Measurements from ENCODE around the gene STH.
"Not testable (repeated sequence)": the region's sequence is repeated elsewhere in the genome, so short reads cannot be mapped to it uniquely, and the experiment has no call there.

STH gene, protein sequence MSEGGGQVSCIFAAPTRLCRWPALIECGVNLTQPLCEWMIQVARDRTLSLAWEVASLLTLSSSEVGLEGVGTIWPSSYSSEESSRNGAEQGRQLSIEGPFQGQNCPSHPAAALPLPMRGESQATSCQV

DNA sequence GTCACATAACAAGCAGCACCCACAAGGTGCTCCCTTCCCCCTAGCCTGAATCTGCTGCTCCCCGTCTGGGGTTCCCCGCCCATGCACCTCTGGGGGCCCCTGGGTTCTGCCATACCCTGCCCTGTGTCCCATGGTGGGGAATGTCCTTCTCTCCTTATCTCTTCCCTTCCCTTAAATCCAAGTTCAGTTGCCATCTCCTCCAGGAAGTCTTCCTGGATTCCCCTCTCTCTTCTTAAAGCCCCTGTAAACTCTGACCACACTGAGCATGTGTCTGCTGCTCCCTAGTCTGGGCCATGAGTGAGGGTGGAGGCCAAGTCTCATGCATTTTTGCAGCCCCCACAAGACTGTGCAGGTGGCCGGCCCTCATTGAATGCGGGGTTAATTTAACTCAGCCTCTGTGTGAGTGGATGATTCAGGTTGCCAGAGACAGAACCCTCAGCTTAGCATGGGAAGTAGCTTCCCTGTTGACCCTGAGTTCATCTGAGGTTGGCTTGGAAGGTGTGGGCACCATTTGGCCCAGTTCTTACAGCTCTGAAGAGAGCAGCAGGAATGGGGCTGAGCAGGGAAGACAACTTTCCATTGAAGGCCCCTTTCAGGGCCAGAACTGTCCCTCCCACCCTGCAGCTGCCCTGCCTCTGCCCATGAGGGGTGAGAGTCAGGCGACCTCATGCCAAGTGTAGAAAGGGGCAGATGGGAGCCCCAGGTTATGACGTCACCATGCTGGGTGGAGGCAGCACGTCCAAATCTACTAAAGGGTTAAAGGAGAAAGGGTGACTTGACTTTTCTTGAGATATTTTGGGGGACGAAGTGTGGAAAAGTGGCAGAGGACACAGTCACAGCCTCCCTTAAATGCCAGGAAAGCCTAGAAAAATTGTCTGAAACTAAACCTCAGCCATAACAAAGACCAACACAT lies at the start of gene STH:
STH (plus strand) TSS at position 264 of the 913 bp plus-strand sequence; CDS start at position 294, 30 bp downstream.
- DNase-seq: no peak

DNA sequence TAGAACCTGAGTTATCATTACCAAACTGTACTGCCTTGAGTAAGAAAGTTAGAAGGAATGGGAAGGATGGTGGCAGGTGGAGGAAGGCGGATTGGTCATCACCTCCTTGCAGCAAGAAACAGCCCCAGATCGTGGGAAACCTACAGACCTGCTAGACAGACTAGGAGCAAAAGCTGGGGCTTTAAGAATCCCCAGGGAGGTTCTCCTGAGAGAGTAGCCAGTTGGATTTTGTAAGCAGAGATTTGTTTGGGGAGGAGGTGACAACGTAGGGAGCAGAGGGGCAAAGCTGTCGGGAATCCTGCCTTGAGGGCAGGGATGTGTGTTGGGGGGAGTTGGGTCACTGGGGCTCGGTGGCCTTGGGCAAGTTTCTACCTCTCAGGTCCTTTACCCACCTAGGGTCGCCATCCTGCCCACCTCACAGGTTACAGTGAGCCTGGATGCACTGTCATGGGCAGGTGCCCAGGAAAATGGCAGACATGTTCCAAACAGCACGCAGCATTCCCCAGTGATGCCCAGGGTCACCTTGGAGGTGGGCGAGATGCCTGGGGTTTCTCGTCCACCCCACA lies 49.2 kb upstream of the STH start:
- DNase-seq: no peak

DNA sequence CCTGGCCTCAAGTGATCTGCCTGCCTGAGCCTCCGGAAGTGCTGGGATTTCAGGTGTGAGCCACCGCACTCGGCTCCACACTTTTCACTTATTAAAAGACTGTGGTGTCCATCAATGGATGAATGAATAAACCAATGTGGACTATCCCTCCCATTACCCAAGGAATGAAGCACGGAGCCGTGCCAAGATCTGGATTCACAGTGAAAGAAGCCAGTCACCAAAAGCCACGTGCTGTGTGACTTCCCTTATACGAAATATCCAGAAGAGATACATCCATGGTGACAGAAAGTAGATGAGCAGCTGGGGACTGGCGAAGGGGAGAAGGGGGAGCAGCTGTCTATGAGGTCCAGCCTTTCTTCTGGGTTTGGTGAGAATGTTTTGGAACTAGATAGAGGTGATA lies 48.2 kb upstream of the STH start:
- no peak for DNase-seq

DNA sequence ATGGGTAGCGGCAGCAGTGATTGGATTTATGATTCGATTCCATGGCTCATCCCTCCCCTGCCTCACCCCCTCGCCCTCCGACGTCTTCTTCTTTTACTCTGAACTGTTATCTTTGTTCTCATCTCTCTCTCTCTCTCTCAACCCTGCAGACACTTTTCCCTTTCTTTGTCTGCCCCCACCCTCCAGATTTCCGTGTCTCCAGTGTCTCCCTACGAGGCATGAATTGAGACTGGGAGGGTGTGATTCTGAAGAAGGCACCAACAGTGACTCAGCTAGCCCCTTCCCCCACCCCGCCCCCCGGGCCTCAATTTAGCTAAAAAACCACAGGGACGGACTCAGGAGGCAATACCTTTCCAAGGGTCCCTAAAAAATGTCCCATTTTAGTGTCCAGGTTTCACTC lies 47.6 kb upstream of the STH start:
- DNase-seq: no peak

DNA sequence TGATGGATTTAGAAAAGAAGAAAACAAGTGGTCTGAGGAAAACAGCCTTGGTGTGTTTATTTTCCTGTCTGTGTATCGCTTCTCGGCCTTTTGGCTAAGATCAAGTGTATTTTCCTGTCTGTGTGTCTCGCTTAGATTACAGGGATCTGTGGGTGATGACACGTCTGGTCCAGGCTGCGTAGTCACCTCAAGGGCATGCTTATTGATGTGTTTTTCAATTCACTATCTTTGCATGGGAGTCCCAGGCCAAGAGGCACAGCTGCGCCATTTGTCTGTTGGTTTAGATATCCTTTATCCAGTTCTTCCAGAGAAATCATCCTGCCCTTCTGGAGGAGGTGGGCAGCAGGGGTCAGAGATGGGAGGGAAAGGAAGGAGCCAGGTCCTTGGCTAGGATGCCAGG lies 47.1 kb upstream of the STH start:
- DNase-seq: no peak

DNA sequence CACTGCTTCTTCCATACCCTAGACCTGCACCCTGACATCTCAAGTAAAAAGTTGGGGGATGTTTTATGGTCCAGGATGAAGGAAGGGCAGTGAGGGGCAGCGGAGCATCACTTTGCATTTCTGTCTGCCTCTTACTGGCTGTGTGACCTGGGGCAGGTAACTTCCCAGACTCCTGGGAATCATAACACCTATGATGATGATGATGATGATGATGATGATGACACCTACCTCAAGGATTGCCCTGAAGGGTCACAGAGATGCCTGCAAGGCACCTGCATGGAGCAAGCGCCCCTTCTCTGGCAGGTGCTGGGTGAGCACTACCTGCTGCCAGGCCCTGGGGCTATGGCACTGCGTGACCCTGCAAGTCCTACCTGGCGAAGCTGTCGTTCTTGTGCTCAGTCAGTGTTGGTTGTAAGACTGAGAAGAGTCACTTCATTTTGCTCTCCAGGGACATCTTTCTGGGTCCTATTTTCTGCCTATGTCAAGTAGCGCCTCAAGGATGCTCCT lies 46.2 kb upstream of the STH start:
- DNase-seq: no peak

DNA sequence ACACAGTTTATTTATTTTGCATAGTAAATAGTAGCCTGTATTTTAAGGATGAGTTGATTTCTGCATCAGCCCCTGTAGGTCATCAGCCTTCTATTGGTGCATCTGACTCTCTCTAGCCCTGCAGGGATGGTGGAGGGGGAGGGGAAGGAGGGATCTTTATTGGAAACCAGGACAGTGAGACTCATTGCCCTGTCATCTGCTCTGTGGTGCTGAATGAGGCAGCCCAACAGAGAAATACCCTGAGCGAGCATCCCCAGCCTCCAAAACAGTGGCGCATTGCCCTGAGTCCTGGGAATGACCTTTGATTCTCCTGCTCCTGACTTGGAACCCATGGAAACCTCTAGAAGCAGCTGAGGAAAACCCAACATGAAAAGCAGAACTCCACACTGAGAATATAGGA lies 45.5 kb upstream of the STH start:
- no peak for DNase-seq

DNA sequence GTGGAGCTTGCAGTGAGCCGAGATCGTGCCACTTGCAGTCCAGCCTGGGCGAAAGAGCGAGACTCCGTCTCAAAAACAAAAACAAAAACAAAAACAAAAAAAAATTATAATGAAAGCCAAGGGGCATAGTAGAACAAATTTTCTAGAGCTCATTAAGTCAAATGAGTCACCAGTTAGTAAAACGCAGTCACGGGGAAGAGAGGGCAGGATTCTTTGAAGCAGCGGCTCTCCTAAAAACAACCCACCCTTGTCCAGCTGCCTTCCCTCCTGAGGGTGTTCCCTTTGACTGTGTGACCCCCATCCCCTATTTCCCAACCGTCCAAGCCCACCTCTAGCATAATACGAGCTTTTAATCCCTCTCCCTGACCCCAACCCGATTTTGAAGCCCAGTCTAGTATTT lies 44.1 kb upstream of the STH start:
- no peak for DNase-seq

DNA sequence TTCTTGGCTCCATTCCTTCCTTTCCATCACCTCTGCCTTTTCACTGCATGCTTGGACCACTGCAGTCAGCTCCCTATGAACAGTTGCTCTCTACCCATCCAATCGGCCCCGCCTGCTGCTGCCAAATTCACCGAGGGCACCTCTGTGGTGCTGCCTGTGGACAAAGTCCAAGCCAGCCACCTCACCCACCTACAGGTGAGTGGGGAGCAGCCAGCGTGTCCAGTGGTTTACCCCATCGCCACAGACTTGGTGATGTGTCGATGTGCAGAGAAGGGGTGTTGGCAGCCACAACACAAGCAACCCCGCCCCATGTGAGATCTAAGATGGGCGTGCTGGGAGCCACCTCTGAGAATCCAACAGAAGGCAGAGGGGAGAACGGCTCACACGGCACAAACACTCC lies 43.7 kb upstream of the STH start:
- DNase-seq: no peak

DNA sequence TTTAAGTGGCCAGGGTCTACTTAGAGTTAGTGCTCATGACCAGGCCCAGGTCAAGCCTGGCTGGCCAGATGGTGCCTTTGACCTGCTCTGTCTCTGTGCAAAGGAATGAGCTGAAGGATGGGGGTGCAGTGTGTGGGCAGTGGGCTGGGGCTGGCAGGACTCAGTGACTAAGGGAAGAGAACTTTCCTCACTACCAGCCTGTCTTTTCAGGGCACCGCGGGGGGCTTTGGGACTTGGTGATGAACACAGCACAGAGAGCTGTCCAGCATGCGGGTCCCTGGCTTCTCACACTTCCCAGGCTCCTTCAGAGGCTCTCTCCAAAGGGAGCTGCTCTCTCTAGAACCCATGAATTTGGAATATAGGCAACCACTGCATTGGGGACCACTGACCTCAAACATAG lies 43.0 kb upstream of the STH start:
- no peak for DNase-seq

DNA sequence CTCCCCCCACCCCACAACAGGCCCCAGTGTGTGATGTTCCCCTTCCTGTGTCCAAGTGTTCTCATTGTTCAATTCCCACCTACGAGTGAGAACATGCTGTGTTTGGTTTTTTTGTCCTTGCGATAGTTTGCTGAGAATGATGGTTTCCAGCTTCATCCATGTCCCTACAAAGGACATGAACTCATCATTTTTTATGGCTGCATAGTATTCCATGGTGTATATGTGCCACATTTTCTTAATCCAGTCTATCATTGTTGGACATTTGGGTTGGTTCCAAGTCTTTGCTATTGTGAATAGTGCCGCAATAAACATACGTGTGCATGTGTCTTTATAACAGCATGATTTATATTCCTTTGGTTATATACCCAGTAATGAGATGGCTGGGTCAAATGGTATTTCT lies 42.3 kb upstream of the STH start:
- not testable (repeated sequence) for DNase-seq

DNA sequence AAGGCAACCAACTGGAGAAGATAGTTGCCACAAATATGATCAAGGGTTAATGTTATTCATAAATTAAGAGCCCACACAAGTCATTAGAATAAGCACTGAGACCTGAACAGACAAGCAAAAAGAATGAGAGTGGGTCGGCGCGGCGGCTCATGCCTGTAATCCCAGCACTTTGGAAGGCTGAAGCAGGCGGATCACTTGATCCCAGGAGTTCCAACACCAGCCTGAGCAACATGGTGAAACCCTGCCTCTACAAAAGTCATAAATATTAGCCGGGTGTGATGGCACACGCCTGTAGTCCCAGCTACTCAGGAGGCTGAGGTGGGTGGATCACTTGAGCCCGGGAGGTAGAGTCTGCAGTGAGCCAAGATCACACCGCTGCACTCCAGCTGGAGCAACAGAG lies 40.7 kb upstream of the STH start:
- no peak for DNase-seq

DNA sequence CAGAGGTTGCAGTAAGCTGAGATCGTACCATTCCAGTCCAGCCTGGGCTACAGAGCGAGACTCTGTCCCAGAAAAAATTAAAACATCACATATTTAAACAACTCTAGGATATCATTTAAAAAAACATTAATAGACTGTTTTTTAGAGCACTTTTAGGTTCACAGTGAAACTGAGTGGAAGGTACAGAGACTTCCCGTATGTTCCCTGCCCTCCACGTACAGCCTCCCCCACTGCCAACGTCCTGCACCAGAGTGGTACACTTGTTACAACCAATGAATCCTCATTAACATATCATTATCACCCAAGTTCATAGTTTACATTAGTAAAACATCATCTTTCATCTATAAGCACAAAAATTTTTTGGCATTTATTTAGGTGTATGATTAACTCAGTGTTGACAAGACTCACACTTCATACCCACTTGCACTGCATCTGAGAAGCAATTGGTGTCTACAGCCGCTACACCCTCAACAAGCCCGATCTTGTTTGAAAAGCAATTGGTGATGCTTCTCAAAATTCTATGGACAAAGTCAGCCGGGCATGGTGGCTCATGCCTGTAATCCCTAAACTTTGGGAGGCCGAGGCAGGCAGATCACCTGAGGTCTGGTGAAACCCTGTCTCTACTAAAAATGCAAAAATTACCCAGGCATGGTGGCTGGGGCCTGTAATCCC lies 39.9 kb upstream of the STH start:
- no peak for DNase-seq

DNA sequence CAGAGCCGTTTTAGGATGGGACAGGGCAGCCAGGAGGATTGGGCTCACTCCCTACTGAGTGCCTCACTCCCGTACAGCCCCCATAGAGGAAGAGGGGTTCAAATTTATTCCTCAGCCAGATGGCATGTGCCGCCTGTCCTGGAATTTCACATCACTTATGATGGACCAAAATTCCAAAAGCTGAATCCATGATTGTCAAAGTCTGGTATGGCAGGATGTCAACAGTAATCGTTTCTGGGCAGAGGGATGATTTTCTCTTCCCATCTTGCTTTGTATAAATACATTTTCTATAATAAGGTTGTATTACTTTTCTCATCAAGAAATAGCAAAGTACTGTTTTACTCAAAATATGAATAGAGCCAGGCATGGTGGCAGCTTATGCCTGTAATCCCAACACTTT lies 38.7 kb upstream of the STH start:
- no peak for DNase-seq

DNA sequence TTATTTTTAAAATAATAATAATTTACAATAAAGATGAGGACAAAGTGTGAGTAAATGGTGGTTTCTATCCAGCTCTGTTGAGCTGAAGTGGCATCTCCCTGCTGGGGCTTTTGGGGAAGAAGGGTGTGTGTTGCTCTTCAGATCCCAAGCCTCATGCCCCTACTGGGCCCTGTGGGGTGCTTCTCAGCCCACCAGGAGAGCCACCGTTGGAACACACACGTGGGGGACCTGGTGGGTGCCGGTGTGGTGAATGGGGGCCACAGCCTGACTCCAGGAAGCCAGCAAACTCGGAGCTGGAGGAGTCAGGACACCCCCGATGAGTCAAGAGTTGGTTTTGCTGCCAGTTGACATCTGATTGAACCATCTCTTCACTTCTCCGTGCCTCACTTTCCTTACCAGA lies 37.8 kb upstream of the STH start:
- DNase-seq: no peak

DNA sequence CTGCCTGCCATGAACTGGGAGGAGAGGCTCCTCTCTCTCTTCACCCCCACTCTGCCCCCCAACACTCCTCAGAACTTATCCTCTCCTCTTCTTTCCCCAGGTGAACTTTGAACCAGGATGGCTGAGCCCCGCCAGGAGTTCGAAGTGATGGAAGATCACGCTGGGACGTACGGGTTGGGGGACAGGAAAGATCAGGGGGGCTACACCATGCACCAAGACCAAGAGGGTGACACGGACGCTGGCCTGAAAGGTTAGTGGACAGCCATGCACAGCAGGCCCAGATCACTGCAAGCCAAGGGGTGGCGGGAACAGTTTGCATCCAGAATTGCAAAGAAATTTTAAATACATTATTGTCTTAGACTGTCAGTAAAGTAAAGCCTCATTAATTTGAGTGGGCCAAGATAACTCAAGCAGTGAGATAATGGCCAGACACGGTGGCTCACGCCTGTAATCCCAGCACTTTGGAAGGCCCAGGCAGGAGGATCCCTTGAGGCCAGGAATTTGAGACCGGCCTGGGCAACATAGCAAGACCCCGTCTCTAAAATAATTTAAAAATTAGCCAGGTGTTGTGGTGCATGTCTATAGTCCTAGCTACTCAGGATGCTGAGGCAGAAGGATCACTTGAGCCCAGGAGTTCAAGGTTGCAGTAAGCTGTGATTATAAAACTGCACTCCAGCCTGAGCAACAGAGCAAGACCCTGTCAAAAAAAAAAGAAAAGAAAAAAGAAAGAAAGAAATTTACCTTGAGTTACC lies 36.7 kb upstream of the STH start:
- no peak for DNase-seq

DNA sequence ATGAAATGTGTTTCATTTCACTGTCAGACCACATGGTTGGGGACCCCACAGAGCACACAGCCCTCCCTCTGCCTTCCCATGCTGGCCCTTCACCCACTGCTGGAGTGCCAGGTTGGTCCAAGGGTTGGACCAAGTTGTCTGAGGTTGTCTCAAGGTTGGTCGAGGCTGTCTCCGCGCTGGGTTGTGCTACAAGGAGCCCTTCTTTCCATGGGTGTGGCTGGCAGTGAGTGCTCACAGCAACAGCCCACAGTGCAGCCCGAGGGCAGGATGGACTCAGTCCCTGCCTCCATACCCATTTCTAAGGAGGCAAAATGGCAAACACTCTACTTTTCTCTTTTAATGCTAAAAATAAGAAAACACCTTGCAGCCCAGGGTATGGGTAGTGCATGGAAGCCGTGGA lies 35.8 kb upstream of the STH start:
- no peak for DNase-seq

DNA sequence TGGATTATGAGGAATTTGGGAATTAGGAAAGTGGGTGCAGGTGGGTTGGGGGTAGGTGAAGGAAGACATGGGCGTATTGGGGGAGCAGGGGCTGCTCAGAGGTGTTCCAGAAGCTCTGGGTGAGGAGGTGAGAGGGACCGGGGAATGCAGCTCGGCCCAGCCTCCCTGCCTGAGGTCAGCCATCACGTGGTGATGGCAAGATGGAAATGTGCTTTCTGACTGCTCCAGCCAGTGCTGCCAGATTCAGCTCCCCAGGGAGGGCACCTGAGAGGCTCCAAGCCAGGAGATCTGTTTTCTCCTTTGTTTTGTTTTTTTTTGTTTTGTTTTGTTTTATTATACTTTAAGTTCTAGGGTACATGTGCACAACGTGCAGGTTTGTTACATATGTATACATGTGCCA lies 35.2 kb upstream of the STH start:
- no peak for DNase-seq

DNA sequence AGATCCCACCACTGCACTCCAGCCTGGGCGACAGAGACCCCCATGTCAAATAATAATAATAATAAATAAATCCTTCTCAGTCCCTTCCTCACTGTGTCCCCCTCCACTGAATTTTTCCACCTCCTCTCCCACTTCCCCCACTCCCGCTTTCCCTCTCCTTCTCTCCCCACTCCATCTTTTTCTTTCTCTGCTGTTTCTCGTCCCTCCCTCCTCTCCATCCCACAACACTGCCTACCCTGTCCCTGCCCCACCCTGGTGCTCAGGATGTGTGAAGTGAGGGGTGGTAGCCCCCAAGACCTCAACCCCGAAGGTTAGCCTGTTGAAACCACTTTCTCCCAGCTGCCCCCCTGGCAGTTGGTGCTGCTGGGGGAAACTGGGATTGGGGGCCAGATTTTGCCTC lies 34.4 kb upstream of the STH start:
- DNase-seq: no peak

DNA sequence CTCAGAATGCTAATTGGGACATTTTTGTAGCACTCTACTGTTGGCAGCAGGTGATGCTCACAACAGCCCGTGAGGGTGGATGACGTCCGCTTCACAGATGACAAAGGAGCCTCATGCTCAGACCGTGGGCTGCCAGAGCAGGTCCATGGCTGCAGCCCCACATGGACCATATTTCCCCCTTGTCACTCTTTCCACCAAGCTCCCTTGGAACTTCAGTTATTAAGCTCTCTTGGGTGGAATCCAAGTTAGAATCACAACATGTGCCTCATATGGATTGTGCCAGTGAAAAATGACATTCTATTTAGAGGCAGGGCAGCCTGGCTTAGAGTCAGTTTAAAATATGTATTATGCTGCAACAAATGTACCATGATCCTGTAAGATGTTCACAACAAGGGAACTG lies 33.2 kb upstream of the STH start:
- no peak for DNase-seq

DNA sequence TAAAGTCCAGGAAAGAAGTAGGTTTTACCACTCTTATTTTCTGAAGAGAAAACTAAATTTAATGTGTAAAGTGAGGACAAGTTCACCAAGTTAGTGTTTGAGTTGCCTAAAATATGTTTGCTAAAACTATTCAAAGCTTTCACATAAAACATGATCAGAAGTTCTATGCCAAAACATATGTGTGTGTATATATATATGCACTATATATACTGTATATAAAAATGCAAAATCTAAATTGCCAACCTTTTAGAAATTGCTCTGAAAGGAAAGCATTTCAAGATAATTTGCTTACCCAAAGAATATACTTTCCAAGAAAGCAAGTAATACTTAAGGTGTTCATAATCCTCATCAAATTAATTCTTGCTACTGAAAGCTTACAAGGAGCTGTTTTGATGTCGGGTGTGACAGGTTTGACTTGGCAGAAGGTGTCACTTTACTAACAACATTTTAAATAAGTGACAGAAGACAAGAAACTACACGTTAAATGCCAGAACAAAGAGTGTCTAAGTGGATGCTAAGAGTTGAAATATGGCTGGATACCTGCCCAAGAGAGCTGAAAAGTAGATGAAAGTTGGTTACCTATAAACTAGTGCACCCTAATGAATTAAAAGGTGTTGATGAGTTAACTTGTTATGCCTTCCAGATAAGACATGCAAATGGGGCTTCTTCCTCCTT lies 32.3 kb upstream of the STH start:
- DNase-seq: no peak

DNA sequence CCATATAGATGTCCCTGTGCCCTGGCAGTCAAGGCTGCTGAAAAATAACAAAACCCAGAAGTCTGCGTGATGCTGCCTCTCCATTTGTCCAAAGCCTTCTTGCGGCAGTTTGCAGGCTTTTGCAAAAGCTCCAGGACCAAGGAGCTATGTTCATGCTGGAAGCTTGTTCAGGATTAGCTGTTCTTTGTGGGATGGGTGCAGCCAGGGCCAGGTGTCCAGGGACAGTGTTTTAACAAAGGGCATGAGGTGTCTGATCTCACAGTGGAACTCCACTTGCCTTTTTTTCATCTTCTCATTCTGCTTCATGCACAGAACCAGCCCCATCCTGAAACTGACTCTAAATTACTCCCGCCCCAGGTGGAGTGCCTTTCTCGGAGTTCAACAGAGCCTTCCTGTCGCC lies 31.7 kb upstream of the STH start:
- DNase-seq: no peak

Data from hematopoietic multipotent progenitor cell treated with erythropoietin and hydrocortisone succinate and interleukin-3 and kit ligand, for 6 days (in vitro differentiated cells).